ENCODE measurements around the gene PTPRG.

Gene PTPRG

GRCh38 chr3:61769266-61769990, 208.1 kb downstream of the PTPRG start:
- no peak for DNase-seq (ENCODE audit: low read depth in 1 of 2, low spot score in 1 of 2)
- in situ Hi-C loops (cut with HindIII; ENCODE audit: low pct_unique_long_range_greater_than_20kb, low sequenced_read_pairs) = no loop called here
- no peak for TF ChIP-seq JUND (IDR thresholded peaks at IDR 0.05; ENCODE audit: low read depth)

DNA sequence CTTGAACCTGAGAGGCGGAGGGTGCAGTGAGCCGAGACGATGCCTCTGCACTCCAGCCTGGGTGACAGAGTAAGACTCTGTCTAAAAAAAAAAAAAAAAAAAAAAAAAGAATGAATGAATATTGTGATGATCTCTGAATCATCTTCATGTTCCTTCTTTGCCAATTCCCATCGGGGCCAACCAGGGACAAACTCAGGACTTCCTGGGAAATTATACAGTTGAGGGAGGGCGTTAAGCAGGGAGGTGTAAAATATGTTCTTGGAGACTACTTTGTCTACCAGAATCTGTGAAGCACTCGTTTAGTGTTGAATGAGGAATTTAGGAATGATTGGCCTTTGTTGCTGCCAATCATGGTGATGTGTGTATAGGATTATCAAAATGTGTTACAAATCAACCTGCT, 210.6 kb downstream of the PTPRG start:
- DNase-seq (ENCODE audit: low read depth in 1 of 2, low spot score in 1 of 2) = no peak
- no peak for TF ChIP-seq JUND (IDR thresholded peaks at IDR 0.05; ENCODE audit: low read depth)
- in situ Hi-C loops (cut with HindIII; ENCODE audit: low pct_unique_long_range_greater_than_20kb, low sequenced_read_pairs) = no loop called here

GRCh38 chr3:61772456-61772855, 211.1 kb downstream of the PTPRG start:
- DNase-seq (ENCODE audit: low read depth in 1 of 2, low spot score in 1 of 2) = no peak
- in situ Hi-C loops (cut with HindIII; ENCODE audit: low pct_unique_long_range_greater_than_20kb, low sequenced_read_pairs) = no loop called here
- TF ChIP-seq JUND (IDR thresholded peaks at IDR 0.05; ENCODE audit: low read depth) = no peak

DNA sequence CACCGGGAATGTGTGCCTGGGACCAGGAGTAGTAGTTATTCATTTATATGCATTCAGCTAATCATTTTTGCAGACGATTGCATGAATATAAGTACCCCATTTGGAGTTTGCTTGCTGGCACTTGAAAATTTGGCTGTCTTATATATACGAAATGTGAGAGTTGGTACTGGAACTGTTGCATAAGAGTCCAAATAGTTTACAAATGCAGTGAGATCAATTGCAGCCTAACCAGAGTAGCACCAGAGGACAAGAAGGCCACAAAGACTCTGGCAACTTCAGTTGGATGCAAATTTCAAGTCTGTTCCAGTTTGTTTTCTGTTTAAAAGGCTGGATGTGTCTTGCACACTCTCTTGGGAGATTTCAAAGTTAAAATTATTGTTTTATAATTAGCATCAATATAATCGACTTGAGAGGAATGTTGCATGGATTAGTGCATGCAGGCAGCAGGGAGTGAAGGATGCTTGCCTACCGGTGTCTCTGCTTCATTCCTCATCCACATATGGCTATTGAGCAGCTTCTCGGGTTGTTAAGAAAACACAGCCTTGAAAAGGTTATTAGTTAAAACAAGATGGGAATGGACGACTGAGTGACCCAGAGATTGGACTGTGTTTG, 213.0 kb downstream of the PTPRG start:
- no peak for TF ChIP-seq JUND (IDR thresholded peaks at IDR 0.05; ENCODE audit: low read depth)
- in situ Hi-C loops (cut with HindIII; ENCODE audit: low pct_unique_long_range_greater_than_20kb, low sequenced_read_pairs) = no loop called here
- DNase-seq (ENCODE audit: low read depth in 1 of 2, low spot score in 1 of 2) = no peak

GRCh38 chr3:61776390-61776789, 215.0 kb downstream of the PTPRG start:
- in situ Hi-C loops (cut with HindIII; ENCODE audit: low pct_unique_long_range_greater_than_20kb, low sequenced_read_pairs) = no loop called here
- no peak for TF ChIP-seq JUND (IDR thresholded peaks at IDR 0.05; ENCODE audit: low read depth)
- DNase-seq (ENCODE audit: low read depth in 1 of 2, low spot score in 1 of 2) = no peak

- TF ChIP-seq JUND (IDR thresholded peaks at IDR 0.05; ENCODE audit: low read depth) = no peak
- in situ Hi-C loops (cut with HindIII; ENCODE audit: low pct_unique_long_range_greater_than_20kb, low sequenced_read_pairs) = no loop called here
- DNase-seq (ENCODE audit: low read depth in 1 of 2, low spot score in 1 of 2) = no peak
Measured at GRCh38 chr3:61777483-61777882, 216.1 kb downstream of the PTPRG start.

GRCh38 chr3:61778095-61778494, 216.7 kb downstream of the PTPRG start:
- TF ChIP-seq JUND (IDR thresholded peaks at IDR 0.05; ENCODE audit: low read depth) = no peak
- in situ Hi-C loops (cut with HindIII; ENCODE audit: low pct_unique_long_range_greater_than_20kb, low sequenced_read_pairs) = no loop called here
- no peak for DNase-seq (ENCODE audit: low read depth in 1 of 2, low spot score in 1 of 2)

DNA sequence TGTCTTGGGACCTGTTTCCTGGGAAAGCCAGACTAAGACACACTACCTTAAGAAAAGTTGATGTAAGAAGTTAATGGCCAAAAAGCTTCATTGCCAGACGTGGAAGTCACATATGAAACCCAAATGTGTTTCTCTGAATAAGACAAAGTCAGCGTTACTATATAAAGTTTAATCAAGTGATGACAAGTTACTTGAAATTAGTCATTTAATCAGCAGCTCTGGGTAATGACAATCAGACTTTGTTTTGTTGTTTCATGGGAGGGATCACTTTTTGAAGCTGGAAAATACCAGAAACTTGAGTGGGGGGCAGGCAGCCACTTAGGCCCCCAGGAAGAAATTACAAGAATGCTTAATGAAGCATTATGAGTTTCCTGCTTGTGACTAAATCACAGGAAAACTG, 218.6 kb downstream of the PTPRG start:
- no peak for TF ChIP-seq JUND (IDR thresholded peaks at IDR 0.05; ENCODE audit: low read depth)
- DNase-seq (ENCODE audit: low read depth in 1 of 2, low spot score in 1 of 2) = no peak
- in situ Hi-C loops (cut with HindIII; ENCODE audit: low pct_unique_long_range_greater_than_20kb, low sequenced_read_pairs) = no loop called here

GRCh38 chr3:61780455-61781228, 219.3 kb downstream of the PTPRG start:
- no peak for TF ChIP-seq JUND (IDR thresholded peaks at IDR 0.05; ENCODE audit: low read depth)
- in situ Hi-C loops (cut with HindIII; ENCODE audit: low pct_unique_long_range_greater_than_20kb, low sequenced_read_pairs) = no loop called here
- DNase-seq (ENCODE audit: low read depth in 1 of 2, low spot score in 1 of 2) = no peak

GRCh38 chr3:61783993-61784718, 222.8 kb downstream of the PTPRG start:
- in situ Hi-C loops (cut with HindIII; ENCODE audit: low pct_unique_long_range_greater_than_20kb, low sequenced_read_pairs) = no loop called here
- TF ChIP-seq JUND (IDR thresholded peaks at IDR 0.05; ENCODE audit: low read depth) = no peak
- no peak for DNase-seq (ENCODE audit: low read depth in 1 of 2, low spot score in 1 of 2)

DNA sequence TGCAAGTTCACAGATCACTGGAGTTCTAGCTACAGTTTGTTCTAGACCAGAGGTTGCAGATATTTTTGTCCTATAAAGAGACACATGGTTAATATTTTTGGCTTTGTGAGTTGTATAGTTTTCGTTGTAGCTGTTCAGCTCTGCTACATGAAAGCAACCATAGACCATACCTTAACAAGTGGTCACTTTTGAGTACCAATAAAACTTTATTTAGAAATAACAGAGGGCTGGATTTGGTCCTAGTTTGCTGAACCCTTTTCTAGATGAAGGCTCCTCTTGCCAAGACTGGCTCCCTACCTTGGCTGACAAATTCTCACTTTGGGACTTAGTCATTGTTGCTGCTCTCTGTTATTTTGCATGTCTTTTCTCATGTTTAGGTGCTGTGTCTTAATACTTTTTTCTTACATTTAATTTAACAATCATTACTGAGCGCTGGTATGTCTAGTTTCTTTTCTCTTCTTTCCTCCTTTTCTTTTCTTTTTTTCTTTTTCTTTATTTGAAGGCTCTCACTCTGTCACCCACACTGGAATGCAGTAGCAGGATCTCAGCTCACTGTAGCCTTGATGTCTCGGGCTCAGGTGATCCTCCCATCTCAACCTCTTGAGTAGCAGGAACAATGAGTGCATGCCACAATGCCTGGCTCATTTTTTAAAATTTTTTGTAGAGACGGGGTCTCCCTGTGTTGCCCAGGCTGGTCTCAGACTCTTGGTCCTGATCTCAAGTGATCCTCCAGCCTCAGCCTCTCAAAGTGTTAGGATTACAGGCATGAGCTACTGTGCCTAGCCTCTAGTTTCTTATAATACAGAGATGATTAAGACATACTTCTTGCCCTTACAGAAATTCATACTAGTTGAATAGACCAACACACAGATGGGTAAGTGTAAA, 227.5 kb downstream of the PTPRG start:
- TF ChIP-seq JUND (IDR thresholded peaks at IDR 0.05; ENCODE audit: low read depth) = no peak
- DNase-seq (ENCODE audit: low read depth in 1 of 2, low spot score in 1 of 2) = no peak
- in situ Hi-C loops (cut with HindIII; ENCODE audit: low pct_unique_long_range_greater_than_20kb, low sequenced_read_pairs) = no loop called here

- in situ Hi-C loops (cut with HindIII; ENCODE audit: low pct_unique_long_range_greater_than_20kb, low sequenced_read_pairs) = no loop called here
- DNase-seq (ENCODE audit: low read depth in 1 of 2, low spot score in 1 of 2) = no peak
- no peak for TF ChIP-seq JUND (IDR thresholded peaks at IDR 0.05; ENCODE audit: low read depth)
Measured at GRCh38 chr3:61789861-61790260, 228.5 kb downstream of the PTPRG start.

All from T47D (cell line).